Mesenchymal stem cell (in vitro differentiated cells and primary cell): ENCODE data around the gene NUP210. TPM values are rescaled to one million over a fixed set of nuclear protein-coding genes. Genes with fewer than 3 reads are reported as not detected.

Experiments used
- DNase-seq: peaks from one replicate; pipeline ENCODE4 v3.0.0-alpha.2; 2013
- H2AFZ ChIP-seq: one replicate; pipeline ENCODE4 v1.6.1; 2013; ENCODE audit warnings: low read depth, mild to moderate bottlenecking, control low read depth, inconsistent platforms, low read length, moderate library complexity
- H2AK5ac ChIP-seq: 2 replicates; pipeline ENCODE4 v1.6.1; 2013; ENCODE audit warnings: low read length, moderate library complexity, mild to moderate bottlenecking, inconsistent platforms; ENCODE audit not compliant: severe bottlenecking
- H2BK120ac ChIP-seq: one replicate; pipeline ENCODE4 v1.6.1; 2013; ENCODE audit warnings: low read depth, mild to moderate bottlenecking, inconsistent platforms, low read length, moderate library complexity
- H2BK12ac ChIP-seq, 2 experiments: one replicate each; pipeline ENCODE4 v1.6.1; 2013; ENCODE audit warnings: inconsistent platforms in 2 of 2, low read length in 2 of 2, mild to moderate bottlenecking in 2 of 2, moderate library complexity in 2 of 2, control low read depth in 1 of 2
- H2BK15ac ChIP-seq: one replicate; pipeline ENCODE4 v1.6.1; 2013; ENCODE audit warnings: mild to moderate bottlenecking, low read depth, inconsistent platforms; ENCODE audit not compliant: poor library complexity, severe bottlenecking
- H2BK5ac ChIP-seq: 2 replicates; pipeline ENCODE4 v1.6.1; 2013; ENCODE audit warnings: low read depth, mild to moderate bottlenecking, low read length, control low read depth, inconsistent platforms; ENCODE audit not compliant: poor library complexity, severe bottlenecking
- H3K14ac ChIP-seq, 2 experiments: one replicate each; pipeline ENCODE4 v1.6.1; 2013; ENCODE audit warnings: inconsistent platforms in 2 of 2, low read length in 2 of 2, control low read depth in 1 of 2, mild to moderate bottlenecking in 1 of 2, moderate library complexity in 1 of 2
- H3K18ac ChIP-seq, 2 experiments: one replicate each; pipeline ENCODE4 v1.6.1; 2013; ENCODE audit warnings: inconsistent platforms in 2 of 2, low read length in 2 of 2, control low read depth in 1 of 2, low read depth in 1 of 2, mild to moderate bottlenecking in 1 of 2
- H3K23ac ChIP-seq, 2 experiments: one replicate each; pipeline ENCODE4 v1.6.1; 2013; ENCODE audit warnings: inconsistent platforms in 2 of 2, low read length in 2 of 2, mild to moderate bottlenecking in 2 of 2, moderate library complexity in 2 of 2, control low read depth in 1 of 2
- H3K27ac ChIP-seq: 2 replicates; pipeline ENCODE4 v1.5.1; 2013; ENCODE audit warnings: mild to moderate bottlenecking, moderate library complexity, low read length, control low read depth, inconsistent platforms; ENCODE audit not compliant: poor library complexity, severe bottlenecking
- H3K27me3 ChIP-seq, 2 experiments: 2 replicates each; pipeline versions ENCODE4 v1.6.1 to v1.7.0; 2013; ENCODE audit warnings: low read length in 2 of 2, mild to moderate bottlenecking in 2 of 2, moderate library complexity in 2 of 2, control low read depth in 1 of 2, inconsistent platforms in 1 of 2; ENCODE audit not compliant: control insufficient read depth in 1 of 2, insufficient read depth in 1 of 2
- H3K36me3 ChIP-seq, 2 experiments: 2 replicates each; pipeline versions ENCODE4 v1.6.1 to v1.7.0; 2013; ENCODE audit warnings: low read length in 2 of 2, control low read depth in 1 of 2, inconsistent platforms in 1 of 2, low read depth in 1 of 2, mild to moderate bottlenecking in 1 of 2; ENCODE audit not compliant: insufficient read depth in 2 of 2, control insufficient read depth in 1 of 2
- H3K4ac ChIP-seq, 2 experiments: one replicate each; pipeline ENCODE4 v1.6.1; 2013; ENCODE audit warnings: inconsistent platforms in 2 of 2, low read length in 2 of 2, mild to moderate bottlenecking in 2 of 2, moderate library complexity in 2 of 2, control low read depth in 1 of 2, low read depth in 1 of 2
- H3K4me1 ChIP-seq: 2 replicates; pipeline ENCODE4 v1.6.1; 2013; ENCODE audit warnings: low read depth, low read length, control low read depth; ENCODE audit not compliant: control insufficient read depth, insufficient read depth
- H3K4me2 ChIP-seq: 2 replicates; pipeline ENCODE4 v1.6.1; 2013; ENCODE audit warnings: low read length, mild to moderate bottlenecking, inconsistent platforms; ENCODE audit not compliant: poor library complexity, severe bottlenecking
- H3K4me3 ChIP-seq, 2 experiments: 2 replicates each; pipeline versions ENCODE4 v1.5.1 to v1.7.0; 2013; ENCODE audit warnings: low read length in 2 of 2, mild to moderate bottlenecking in 2 of 2, control low read depth in 1 of 2, low read depth in 1 of 2; ENCODE audit not compliant: insufficient read depth in 1 of 2
- H3K79me1 ChIP-seq: replicated peaks from 2 replicates; pipeline ENCODE4 v1.6.1; 2013; ENCODE audit warnings: mild to moderate bottlenecking, control low read depth, low read length, inconsistent platforms; ENCODE audit not compliant: poor library complexity, severe bottlenecking
- H3K9ac ChIP-seq: 2 replicates; pipeline ENCODE4 v1.7.0; 2013; ENCODE audit warnings: mild to moderate bottlenecking, low read length, moderate library complexity
- H3K9me3 ChIP-seq: 2 replicates; pipeline ENCODE4 v1.7.0; 2013; ENCODE audit warnings: mild to moderate bottlenecking, low read length; ENCODE audit not compliant: control insufficient read depth
- H4K8ac ChIP-seq: one replicate; pipeline ENCODE4 v1.6.1; 2013; ENCODE audit warnings: inconsistent platforms, mild to moderate bottlenecking, low read length, moderate library complexity
- H4K91ac ChIP-seq: one replicate; pipeline ENCODE4 v1.6.1; 2013; ENCODE audit warnings: mild to moderate bottlenecking, low read length, inconsistent platforms
- WGBS: methylation state at CpG from one replicate; pipeline ENCODE4 v1.1.7; 2013; ENCODE audit warnings: mixed read lengths; 5-methylcytosine and 5-hydroxymethylcytosine counted together
- polyA plus RNA-seq, 2 experiments: library from polyadenylated mRNA; stranded (reverse); fragments of 200-250 nt; gene quantifications; one replicate each; pipeline ENCODE4 v1.2.3, GENCODE V29; 2013

Gene NUP210
- polyA plus RNA-seq (2013, experiment 1 of 2) = 0.04 TPM
- 0.04 TPM for polyA plus RNA-seq (2013, experiment 2 of 2)

DNA sequence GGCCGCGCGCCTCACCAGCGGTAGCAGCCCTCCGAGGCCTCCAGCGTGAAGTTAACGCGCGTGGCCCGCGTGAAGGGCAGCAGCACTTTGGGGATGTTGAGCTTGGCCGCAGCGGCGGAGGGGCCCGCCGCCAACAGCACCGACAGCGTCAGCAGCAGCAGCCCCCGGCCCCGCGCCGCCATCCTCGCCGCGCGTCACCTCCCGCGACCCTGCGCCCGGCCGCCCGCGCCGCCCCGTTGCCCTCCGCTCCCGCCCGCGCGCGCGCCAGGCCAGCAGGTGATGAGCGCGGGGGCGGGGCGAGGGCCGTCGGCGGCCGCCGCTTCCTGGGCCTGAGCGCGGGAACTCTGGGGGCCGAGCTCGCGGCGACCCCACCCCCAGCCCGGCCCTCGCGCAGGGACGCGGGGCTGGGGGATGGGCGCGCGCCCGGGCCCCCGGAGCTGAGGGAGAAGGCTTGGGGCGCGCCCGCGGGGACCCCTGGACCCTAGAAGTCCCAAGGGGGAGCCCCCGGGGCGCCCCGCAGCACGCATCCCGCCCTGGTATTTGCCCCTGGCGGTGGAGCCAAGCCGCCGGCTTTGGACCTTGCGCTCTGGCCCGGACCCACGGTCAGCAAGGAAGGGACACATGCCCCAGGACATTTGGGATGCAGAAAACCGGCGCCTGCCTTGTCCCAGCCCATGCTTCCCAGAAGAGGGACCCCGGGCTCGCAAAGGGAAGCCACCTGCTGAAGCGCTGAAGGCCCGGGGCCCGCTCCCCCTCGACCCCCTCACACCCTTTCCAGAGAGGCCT is at the start of gene NUP210:
TSS of gene NUP210 (minus strand) at position 278 of the 786 bp plus-strand sequence. CDS start at position 182, 96 bp downstream.
- Histone ChIP-seq H2BK12ac (no peak within 1 kb of the TSS), H4K91ac (no peak within 1 kb of the TSS), H3K4ac (no peak within 1 kb of the TSS), H2BK5ac (no peak within 1 kb of the TSS), H3K23ac (peak within 1 kb of the TSS in 1 of 2 experiments; percentile 0), H3K9me3 (no peaks in the 10 kb centered on the region), H3K4me2 (peak within 1 kb of the TSS; percentile 83), H3K27ac (no peak within 1 kb of the TSS), H2BK120ac (no peak within 1 kb of the TSS), H2AK5ac (no peak within 1 kb of the TSS), H4K8ac (no peak within 1 kb of the TSS), H3K36me3 (no peaks in the 10 kb centered on the region), H3K14ac (peak within 1 kb of the TSS in 1 of 2 experiments; percentile 48), H3K79me1 (no peaks in the 10 kb centered on the region), H3K4me1 (peaks cover 16% of the 10 kb centered on the region), H2AFZ (peak within 1 kb of the TSS; percentile 20), H3K18ac (no peak within 1 kb of the TSS), H3K4me3 (peak within 1 kb of the TSS in 1 of 2 experiments; percentile 45), H3K9ac (no peak within 1 kb of the TSS), H3K27me3 (peaks cover 43 to 51% of the 10 kb centered on the region in 2 experiments), H2BK15ac (no peak within 1 kb of the TSS)
- 4% methylated on average over 63 of the region's 90 CpGs for WGBS
- DNase-seq = no peak

DNA sequence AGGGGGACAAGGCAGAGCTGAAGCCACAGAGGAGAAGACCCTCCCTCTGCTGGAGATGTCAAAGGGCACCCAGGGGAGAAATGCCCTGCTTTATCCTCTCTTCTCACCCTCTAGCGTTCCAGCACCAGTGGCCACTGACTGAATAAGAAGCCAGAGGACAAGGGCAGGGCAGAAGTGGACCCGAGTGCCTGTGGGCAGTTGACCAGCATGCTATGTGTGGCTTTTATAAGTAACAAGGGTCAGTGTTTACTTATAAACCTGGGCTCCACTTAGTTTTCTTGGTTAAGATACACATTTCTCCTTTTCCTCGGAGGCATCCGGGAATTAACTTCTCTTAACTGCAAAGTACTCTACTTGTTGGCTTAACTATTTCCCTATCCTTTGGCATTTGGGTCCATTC is 46.7 kb upstream of the NUP210 start:
- Histone ChIP-seq H3K14ac (no peak overlapping the region), H3K4me2 (no peak overlapping the region), H2BK12ac (no peak overlapping the region), H4K8ac (no peak overlapping the region), H3K9ac (no peak overlapping the region), H3K27me3 (peaks cover 37 to 43% of the 10 kb centered on the region in 2 experiments), H2AFZ (no peak overlapping the region), H3K27ac (no peak overlapping the region), H2BK5ac (no peak overlapping the region), H3K79me1 (no peaks in the 10 kb centered on the region), H3K23ac (no peak overlapping the region), H4K91ac (no peak overlapping the region), H3K4me1 (no peaks in the 10 kb centered on the region), H3K36me3 (no peaks in the 10 kb centered on the region), H3K18ac (no peak overlapping the region), H3K4me3 (no peak overlapping the region), H2BK15ac (no peak overlapping the region), H3K9me3 (no peaks in the 10 kb centered on the region), H2BK120ac (no peak overlapping the region), H2AK5ac (no peak overlapping the region), H3K4ac (no peak overlapping the region)
- DNase-seq = no peak
- WGBS = 89% methylated on average over 4 of the region's 4 CpGs

DNA sequence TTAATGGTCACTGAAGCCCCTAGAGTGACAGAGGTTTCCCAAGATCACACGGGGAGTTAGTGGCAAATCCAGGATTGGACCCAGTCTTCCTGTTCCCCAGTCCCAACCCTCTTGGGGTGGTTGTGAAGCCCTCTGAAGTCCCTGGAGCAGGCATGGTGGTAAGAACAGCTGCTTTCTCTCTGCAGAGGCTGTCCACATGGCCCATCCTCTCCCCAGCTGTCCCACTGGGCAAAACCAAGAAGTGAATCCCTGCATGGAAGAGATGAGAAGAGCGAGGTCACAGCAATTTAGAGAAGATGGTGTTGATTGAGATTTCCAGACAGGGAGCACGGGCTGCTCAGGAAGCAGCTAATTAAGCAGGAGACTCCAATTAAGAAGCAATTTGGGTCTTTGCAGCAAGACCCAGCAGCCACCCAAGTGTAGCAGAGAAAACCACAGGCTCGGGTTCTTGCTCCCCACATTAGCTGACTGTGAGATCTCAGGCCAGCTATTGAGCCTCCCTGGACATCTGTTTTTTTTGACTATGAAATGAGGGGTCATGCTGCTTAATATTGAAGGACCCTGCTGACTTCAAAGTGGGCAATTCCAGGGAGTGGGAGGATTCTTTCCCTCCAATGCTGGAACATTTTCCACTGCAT is 45.2 kb upstream of the NUP210 start:
- Histone ChIP-seq H3K9ac (no peak overlapping the region), H3K36me3 (no peaks in the 10 kb centered on the region), H3K14ac (no peak overlapping the region), H3K18ac (no peak overlapping the region), H4K91ac (no peak overlapping the region), H3K4me3 (no peak overlapping the region), H2BK12ac (no peak overlapping the region), H3K4me2 (no peak overlapping the region), H2AK5ac (no peak overlapping the region), H3K9me3 (no peaks in the 10 kb centered on the region), H3K4ac (no peak overlapping the region), H2AFZ (no peak overlapping the region), H2BK120ac (no peak overlapping the region), H3K4me1 (no peaks in the 10 kb centered on the region), H3K27me3 (peaks cover 39 to 41% of the 10 kb centered on the region in 2 experiments), H2BK5ac (no peak overlapping the region), H2BK15ac (no peak overlapping the region), H4K8ac (no peak overlapping the region), H3K23ac (no peak overlapping the region), H3K27ac (no peak overlapping the region), H3K79me1 (no peaks in the 10 kb centered on the region)
- 34% methylated on average over 4 of the region's 4 CpGs for WGBS
- no peak for DNase-seq

DNA sequence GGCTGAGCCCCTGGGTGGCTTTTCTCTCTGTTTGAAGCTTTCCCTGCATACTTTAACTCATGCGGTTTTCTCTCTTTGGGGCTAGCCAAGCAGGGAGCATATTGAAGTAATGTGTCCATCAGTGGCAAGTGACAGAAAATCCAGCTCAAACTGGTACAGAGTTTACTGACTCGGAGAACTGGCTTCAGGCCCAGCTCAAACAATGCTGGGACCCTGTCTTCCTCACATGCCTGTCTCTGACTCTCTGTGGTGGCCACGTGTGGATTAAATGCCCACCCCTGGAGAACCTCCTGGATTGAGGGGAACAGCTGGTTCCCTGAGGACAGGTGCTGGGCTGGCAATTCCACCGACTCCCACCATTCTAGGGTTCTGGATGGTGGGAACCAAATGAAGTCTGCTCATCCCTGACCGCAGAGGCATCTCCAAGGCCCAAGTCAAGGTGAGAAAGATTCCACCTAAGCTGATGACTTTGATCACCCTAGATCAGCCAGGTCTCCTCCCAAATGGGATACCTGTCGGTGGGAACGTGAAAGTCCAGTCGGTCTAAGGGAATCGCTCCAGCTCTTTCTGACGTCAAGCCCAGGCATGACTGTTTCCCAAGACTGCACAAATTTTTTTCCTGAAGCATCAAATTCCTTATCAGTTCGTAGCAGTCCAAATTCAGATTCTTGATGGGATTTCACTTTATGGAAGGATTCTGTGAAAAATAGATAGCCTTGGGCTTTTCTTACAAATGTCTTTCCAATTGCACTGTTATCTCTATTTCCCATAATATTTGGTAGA is 43.7 kb upstream of the NUP210 start:
- no peak overlapping the region for H2BK15ac ChIP-seq
- H3K36me3 ChIP-seq = no peaks in the 10 kb centered on the region
- H3K27ac ChIP-seq = no peak overlapping the region
- H2BK12ac ChIP-seq = no peak overlapping the region
- no peak overlapping the region for H2BK120ac ChIP-seq
- no peak overlapping the region for H2BK5ac ChIP-seq
- WGBS = 84% methylated on average over 10 of the region's 11 CpGs
- H2AK5ac ChIP-seq = no peak overlapping the region
- H3K9me3 ChIP-seq = no peaks in the 10 kb centered on the region
- H3K18ac ChIP-seq = no peak overlapping the region
- no peak for DNase-seq
- H3K9ac ChIP-seq = no peak overlapping the region
- no peak overlapping the region for H2AFZ ChIP-seq
- peaks cover 48 to 53% of the 10 kb centered on the region in 2 experiments for H3K27me3 ChIP-seq
- H3K4me2 ChIP-seq = no peak overlapping the region
- no peak overlapping the region for H3K4ac ChIP-seq
- H4K8ac ChIP-seq = no peak overlapping the region
- H3K79me1 ChIP-seq = no peaks in the 10 kb centered on the region
- H4K91ac ChIP-seq = no peak overlapping the region
- no peak overlapping the region for H3K14ac ChIP-seq
- no peaks in the 10 kb centered on the region for H3K4me1 ChIP-seq
- H3K4me3 ChIP-seq = no peak overlapping the region
- H3K23ac ChIP-seq = no peak overlapping the region
